ENCODE measurements around the gene DIRAS1.

GRCh38 chr19:2683430-2684003, 37.7 kb downstream of the DIRAS1 start:
- TF ChIP-seq RFX5 (IDR thresholded peaks at IDR 0.05): no peak
- no peak for TF ChIP-seq TP53 (CRISPR knock-in tag; IDR thresholded peaks at IDR 0.05)

Measured in A549 (cell line).